Tibial nerve (tissue), 4 donors: ENCODE measurements around the gene H6PD.

Experiments used
- CTCF ChIP-seq, 5 experiments: fragments of 200-600 bp in 3 of 5; fragments of 450-650 bp in 2 of 5; sonication (generic) in 3 of 5; IDR thresholded peaks; one replicate each; pipeline ENCODE4 v1.5.1; 2016 to 2019; ENCODE audit warnings: antibody characterized with exemption in 5 of 5, mild to moderate bottlenecking in 3 of 5, moderate library complexity in 2 of 5
- EP300 ChIP-seq, 2 donors: sonication (generic); formaldehyde crosslinking; IDR thresholded peaks; one replicate each; pipeline ENCODE4 v1.6.1; 2017; ENCODE audit warnings: antibody characterized with exemption in 2 of 2, mild to moderate bottlenecking in 1 of 2
- POLR2A ChIP-seq, 2 donors: fragments of 450-650 bp; IDR thresholded peaks; one replicate each; pipeline ENCODE4 v1.6.1; 2017; ENCODE audit warnings: antibody characterized with exemption in 2 of 2, mild to moderate bottlenecking in 2 of 2, moderate library complexity in 2 of 2

DNA sequence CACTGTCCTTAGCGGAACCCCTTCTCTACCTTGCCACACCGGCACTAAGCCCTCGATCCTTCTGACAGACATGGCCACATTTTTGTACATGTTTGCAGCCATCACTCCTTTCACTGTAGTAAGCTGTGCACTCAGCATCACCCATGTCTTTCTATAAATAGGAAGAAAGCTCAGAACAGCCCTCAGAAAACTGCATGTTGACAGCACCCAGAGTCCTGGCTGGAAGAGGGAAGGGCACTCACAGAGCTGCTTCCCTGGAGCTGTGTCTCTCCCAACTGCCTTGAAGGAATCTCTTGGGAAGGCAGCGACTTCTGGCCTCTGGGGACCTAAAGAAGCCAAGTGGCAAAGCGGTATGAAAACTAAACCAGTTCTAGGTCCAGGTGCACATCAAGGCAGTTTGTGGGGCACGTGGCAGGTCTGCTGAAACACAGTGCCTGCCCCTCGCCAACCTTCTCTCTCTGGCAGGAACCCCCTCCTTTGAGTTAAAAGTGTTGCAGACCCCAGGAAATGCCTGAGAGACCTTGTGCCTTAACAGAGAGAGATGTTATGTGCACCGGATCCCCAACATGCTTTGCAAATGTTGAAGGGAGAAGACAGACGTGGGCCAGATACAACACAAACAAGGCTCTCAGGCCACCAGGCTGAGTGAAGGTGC is 41.9 kb upstream of the H6PD start:
- TF ChIP-seq CTCF (IDR thresholded peaks at IDR 0.05) (no peak), POLR2A (IDR thresholded peaks at IDR 0.05) (no peak), EP300 (IDR thresholded peaks at IDR 0.05) (no peak)
